GM18517 (cell line): ENCODE results near the gene SDK2.

ENCODE experiments used
- ATAC-seq: cut with Tn5 transposase; IDR thresholded peaks from one replicate; pipeline ENCODE4 v1.9.1; 2021; ENCODE audit warnings: mild to moderate bottlenecking, moderate library complexity; ENCODE audit not compliant: unreplicated experiment

Gene SDK2

GRCh38 chr17:73350864-73351263 lies 293.4 kb downstream of the SDK2 start:
- ATAC-seq = no peak

DNA sequence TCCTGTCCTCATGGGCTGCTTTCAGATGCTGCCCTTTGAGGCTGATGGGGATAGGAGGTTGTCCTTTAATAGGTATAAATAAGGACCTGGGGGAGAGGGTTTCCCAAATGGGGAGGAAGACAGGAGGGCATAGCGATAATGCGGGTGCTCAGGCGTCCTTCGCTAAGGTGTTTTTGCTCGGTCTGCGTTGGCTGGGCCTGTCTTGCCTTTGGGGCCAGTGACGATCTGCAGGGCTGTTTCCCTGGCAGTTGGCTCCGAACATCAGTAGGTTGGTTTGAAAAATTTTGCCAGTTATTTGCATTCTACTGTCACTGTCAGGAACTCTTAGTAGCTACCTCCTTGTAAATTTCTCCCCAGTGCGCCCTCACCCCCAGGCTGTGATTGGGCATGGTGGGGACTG lies 294.6 kb downstream of the SDK2 start:
- ATAC-seq = no peak

DNA sequence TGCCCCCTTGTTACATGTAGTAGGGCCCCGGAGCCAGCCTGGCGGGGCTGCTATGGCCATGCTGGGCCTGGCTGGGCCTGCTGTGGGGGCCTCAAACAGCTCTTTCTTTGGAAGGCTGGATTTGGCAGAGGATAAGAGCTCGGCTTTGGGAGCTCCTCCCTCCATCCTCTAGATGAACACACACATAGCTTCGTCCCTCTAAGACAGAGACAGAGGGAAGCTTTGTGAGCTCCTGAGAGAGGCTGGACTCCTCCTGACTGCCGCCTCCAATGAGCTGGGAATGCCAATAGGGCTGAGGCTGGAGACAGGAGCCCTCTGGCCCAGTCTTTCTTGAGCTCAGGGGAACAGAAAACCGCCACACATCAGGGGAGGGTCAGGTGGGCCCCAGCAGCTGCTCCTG lies 295.1 kb downstream of the SDK2 start:
- ATAC-seq = no peak

GRCh38 chr17:73348829-73349095 lies 295.5 kb downstream of the SDK2 start:
- ATAC-seq = no peak

- ATAC-seq = no peak
Observed at GRCh38 chr17:73348018-73348828, 296.0 kb downstream of the SDK2 start.

GRCh38 chr17:73347351-73347750 lies 296.9 kb downstream of the SDK2 start:
- no peak for ATAC-seq

DNA sequence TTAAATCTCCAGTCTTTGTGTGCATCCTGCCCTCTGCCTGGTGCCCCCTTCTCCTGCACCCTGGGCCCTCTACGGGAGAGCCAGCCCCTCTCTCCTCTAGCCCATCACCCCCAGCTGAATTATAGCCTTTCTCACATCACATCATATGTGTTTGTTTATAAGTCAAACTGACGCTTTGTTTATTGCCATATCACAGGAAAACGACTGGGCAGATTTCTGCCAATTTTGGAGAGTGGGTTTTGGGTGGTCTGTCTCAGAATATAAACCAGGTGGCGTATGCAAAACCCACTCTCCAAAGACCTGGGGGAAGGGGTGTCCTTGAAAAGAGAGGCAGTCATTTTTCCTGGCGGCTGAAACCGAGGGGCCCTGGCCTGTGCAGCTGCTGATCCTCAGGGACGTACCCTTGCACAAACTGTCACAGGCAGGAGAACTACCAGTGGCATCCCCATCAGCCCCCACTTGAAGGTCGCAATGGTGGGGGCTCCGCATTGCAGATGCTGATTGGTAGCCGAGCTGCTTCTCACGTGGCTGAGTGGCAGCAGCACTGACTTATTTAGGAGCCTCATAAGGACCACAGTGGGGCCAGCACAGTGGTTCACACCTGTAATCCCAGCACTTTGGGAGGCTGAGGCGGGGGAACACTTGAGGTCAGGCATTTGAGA lies 297.6 kb downstream of the SDK2 start:
- no peak for ATAC-seq

GRCh38 chr17:73343739-73344454 lies 300.3 kb downstream of the SDK2 start:
- ATAC-seq = no peak

DNA sequence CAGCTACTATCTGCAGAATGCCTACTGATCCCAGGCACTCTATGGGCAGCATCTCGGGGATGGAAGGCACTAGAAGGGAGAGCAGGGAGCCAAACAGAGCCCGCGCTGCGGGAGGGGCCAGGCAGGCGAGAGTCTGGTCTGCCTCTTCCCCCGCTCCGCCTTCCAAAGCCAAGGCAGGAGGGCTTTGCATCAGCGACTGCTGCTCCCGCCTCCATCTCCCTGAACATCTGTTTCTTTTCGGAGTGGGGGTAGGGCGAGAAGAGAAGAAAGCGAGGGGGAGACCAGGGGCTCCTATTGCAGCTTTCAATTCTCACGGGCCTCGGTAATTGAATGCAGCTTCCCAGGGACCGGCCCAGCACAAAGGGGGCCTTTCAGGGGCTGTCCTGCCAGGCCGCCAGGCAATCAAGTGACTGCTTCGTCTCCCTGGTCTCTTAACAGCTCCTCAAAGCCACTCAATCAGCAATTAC lies 301.0 kb downstream of the SDK2 start:
- no peak for ATAC-seq

DNA sequence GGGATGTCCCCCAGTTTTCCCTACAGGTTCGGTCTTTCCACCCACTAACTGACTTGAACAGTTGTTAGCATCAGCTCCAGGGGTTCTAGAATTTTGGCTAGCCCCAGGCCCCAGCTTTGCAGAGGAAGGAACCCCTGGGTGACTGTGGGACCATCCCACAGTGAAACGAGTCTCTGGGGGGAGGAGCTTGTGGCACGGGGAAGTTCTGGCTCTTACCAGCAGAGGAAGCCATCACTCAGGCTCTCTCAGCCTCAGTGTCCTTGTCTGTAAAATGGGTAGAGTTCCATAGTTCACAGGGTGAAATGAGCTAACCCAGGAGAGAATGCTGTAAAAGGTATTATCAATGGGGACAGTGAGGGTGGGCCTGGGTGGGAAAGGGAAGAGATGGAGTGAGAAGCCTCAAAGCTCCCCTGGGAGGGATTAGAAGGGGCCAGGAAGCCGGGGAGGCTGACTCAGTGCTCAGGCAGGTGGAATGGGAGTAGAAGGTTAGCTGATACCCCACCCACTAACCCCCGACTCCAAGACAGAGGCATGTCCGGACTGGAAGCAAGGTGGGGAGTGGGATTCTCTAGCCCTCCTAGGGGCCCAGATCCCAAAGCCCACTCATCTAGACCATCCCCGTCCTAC lies 301.6 kb downstream of the SDK2 start:
- no peak for ATAC-seq

- ATAC-seq = no peak
Observed at GRCh38 chr17:73342050-73342522, 302.2 kb downstream of the SDK2 start.

- ATAC-seq = no peak
Observed at GRCh38 chr17:73341350-73342049, 302.7 kb downstream of the SDK2 start.

DNA sequence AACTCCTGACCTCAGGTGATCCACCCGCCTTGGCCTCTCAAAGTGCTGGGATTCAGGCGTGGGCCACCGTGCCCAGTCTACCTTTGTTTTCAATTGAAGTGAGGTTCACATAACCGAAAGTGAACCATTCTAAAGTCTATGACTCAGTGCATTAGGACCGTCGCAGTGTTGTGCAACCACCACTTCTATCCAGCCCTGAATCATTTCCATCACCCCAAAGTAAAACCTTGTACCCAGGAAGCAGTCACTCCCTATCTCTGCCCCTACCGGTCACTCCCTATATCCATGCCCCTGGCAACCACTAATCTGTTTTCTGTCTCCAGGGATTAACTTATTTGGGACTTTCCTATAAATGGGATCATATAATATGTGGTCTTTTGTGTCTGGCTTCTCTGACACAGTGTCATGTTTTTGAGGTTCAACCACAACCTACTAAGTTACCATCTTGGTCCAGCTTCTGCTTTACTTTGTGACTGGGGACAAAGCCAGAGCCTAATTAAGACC lies 304.1 kb downstream of the SDK2 start:
- ATAC-seq = no peak

DNA sequence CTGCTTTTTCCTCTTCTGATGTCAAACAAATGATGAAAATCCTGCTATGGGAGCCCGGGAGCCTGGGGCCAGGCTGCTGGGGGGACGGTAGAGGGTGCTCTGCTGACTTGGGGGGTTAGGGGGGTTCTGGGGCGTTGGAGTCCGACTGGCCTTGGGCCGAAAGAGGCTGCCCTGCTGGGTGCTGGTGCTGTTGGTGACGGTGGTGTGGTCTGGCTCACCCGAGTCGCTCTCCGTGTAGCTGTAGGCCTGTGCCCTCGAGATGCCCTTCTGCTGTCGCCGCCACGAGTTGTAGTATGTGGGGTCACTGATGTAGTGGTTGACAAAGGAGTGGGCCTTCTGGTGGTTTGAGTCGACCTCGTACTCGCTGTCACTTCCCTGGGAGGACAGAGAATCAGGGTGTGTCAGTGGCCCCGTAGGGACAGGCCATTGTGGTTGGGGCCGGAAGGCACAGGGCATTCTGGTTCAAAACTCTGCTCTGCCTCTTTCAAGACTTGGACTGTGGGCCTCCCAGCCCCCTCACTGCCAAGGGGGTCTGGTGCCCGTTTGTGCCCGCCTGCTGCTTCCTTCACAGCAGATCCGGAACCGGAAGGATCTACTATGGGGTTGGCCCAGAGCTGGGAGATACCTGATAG lies 305.6 kb downstream of the SDK2 start:
- ATAC-seq = no peak

- ATAC-seq = no peak
Observed at GRCh38 chr17:73338050-73338521, 306.2 kb downstream of the SDK2 start.

GRCh38 chr17:73337330-73337710 lies 306.9 kb downstream of the SDK2 start:
- ATAC-seq = no peak

DNA sequence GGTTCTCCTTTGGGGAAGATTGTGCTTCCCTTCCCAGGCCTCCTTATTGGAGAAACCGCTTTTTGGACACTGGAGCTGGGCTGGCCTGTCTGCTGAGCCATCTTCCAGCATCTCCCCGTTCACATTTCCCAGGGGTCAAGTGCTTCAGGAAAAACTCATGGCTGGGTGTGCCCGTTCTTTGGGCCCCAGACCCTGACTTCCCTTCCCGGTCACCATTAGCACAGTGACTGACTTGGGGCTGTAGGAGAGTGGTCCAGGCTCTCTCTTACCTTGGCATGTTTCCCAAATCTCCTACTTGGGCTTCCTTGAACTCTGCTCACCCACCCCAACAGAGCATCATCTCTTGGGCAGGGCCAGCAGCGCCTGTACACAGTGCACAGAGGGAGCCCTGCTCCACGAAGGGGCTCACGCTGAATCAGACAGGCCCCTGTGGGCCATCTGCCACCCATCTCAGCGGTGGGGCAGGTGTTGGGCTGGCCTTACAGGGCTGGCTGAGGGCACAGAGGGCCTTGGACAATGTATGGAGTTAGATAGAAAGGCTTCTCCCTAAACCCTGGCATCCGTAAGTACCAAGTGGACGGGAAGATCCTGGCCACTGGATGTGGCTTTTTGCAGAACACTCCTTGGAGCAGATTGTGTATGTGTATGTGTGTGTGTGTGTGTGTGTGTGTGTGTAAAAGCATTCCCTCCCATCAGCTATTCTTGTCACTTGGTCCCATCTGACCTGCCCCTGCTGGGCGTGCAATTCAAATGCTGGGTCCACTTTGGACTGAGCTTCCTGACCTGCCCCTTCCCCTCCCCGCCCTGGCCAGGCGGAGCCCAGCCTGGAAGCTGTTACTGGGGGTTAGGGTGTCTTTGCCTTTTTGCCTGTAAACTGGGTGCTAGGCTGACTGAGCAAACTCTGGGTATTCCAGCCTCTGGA lies 307.6 kb downstream of the SDK2 start:
- ATAC-seq = no peak

- ATAC-seq = no peak
Observed at GRCh38 chr17:73335591-73336407, 308.4 kb downstream of the SDK2 start.
